ENCODE results near the gene KRT35. TPM values are rescaled to one million over a fixed set of nuclear protein-coding genes. Genes with fewer than 3 reads are reported as not detected.

The KRT35 gene
- total RNA-seq, 1 experiment from 2014 or later: not detected

- intact Hi-C loops (cut with micrococcal nuclease): no loop called here
- H2AFZ ChIP-seq (ENCODE audit: low read depth, low read length, poor library complexity, severe bottlenecking): no peak overlapping the region
These were observed 46.9 kb downstream of the KRT35 start for GRCh38 chr17:41434005-41434404.

More at GRCh38 chr17:41434005-41434404, 46.9 kb downstream of the KRT35 start:
- POLR2A ChIA-PET: no interaction called here
- Histone ChIP-seq H3K9ac (ENCODE audit: low read length) (no peak overlapping the region), H3K9me3 (ENCODE audit: control insufficient read depth in 1 of 2, insufficient read depth in 1 of 2, low read depth in 1 of 2, low read length in 2 of 2) (no peaks in the 10 kb centered on the region), H3K4me1 (ENCODE audit: control insufficient read depth in 1 of 2, insufficient read depth in 2 of 2, low read length in 2 of 2) (peaks cover 1 to 2% of the 10 kb centered on the region in 2 experiments), H3K36me3 (ENCODE audit: control insufficient read depth in 1 of 2, insufficient read depth in 2 of 2, low read length in 2 of 2) (no peaks in the 10 kb centered on the region), H3K27me3 (ENCODE audit: insufficient read depth, low read length) (no peaks in the 10 kb centered on the region), H3K9me2 (ENCODE audit: insufficient read depth) (no peaks in the 10 kb centered on the region), H3K4me3 (replicated peaks in 1 of 2; ENCODE audit: low read depth in 1 of 2, low read length in 2 of 2) (no peak overlapping the region), H3K27ac (ENCODE audit: low read depth, low read length) (no peak overlapping the region), H3K79me2 (ENCODE audit: insufficient read depth, low read length) (no peaks in the 10 kb centered on the region), H4K20me1 (ENCODE audit: insufficient read depth) (no peaks in the 10 kb centered on the region), H3K4me2 (ENCODE audit: low read length) (no peak overlapping the region)
- CTCF ChIA-PET: interaction anchor here (1.2 kb wide), 1 partner anchor 16 kb away, joined by 4 read pairs; no protein-coding TSS in a partner anchor
- no TSS peak for BruUV-seq (replicated peaks)
- DNase-seq (ENCODE audit: low read depth, low spot score) (no peak), ATAC-seq (no peak)
- no peak for TF ChIP-seq ZBTB33 (IDR thresholded peaks at IDR 0.05; ENCODE audit: extremely low read depth, insufficient replicate concordance, low read length)
- no peak for TF ChIP-seq SP1 (IDR thresholded peaks at IDR 0.05; ENCODE audit: low read depth)
- no peak for TF ChIP-seq CTCF (IDR thresholded peaks at IDR 0.05 in 2 of 3, conservative IDR thresholded peaks at IDR 0.05 in 1 of 3; ENCODE audit: borderline replicate concordance in 1 of 3, insufficient read depth in 1 of 3, low read depth in 2 of 3, low read length in 2 of 3)
- no peak for TF ChIP-seq YY1 (IDR thresholded peaks at IDR 0.05; ENCODE audit: extremely low read depth, insufficient replicate concordance, low read depth, low read length)
- RAD21 ChIA-PET (ENCODE audit: low non-redundant PET in 1 of 2, low total read pairs in 2 of 2, uncharacterized antibody in 2 of 2, unreplicated experiment in 2 of 2): no interaction called here

Data from HCT116 (cell line).